Measurements from ENCODE around the gene ENTPD3. TPM values are rescaled to one million over a fixed set of nuclear protein-coding genes. Genes with fewer than 3 reads are reported as not detected.

ENTPD3 gene
- polyA plus RNA-seq, 6 donors from 2014 or later, result not detected

DNA sequence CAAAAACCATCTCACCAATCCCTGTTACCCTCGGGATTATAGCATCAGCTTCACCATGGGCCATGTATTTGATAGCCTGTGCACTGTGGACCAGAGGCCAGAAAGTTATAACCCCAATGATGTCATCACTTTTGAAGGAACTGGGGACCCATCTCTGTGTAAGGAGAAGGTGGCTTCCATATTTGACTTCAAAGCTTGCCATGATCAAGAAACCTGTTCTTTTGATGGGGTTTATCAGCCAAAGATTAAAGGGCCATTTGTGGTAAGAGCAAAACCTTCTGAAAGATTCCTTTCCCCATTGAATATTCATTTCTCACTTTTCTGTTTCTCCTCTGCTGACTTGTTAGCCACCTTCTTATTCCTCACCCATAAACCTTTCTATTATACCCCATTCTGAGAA is 35.9 kb downstream of the ENTPD3 start:
- ATAC-seq (ENCODE audit: low read depth in 2 of 2), result no peak
- no peak overlapping the region for H3K27ac Mint-ChIP-seq
- no peaks in the 10 kb centered on the region for H3K27me3 Mint-ChIP-seq
- no peaks in the 10 kb centered on the region for H3K9me3 Mint-ChIP-seq
- no peak for DNase-seq
- H3K36me3 Mint-ChIP-seq, result peaks cover 8 to 15% of the 10 kb centered on the region in 2 donors
- H3K4me1 Mint-ChIP-seq, result no peaks in the 10 kb centered on the region
- H3K4me3 Mint-ChIP-seq, result no peak overlapping the region

DNA sequence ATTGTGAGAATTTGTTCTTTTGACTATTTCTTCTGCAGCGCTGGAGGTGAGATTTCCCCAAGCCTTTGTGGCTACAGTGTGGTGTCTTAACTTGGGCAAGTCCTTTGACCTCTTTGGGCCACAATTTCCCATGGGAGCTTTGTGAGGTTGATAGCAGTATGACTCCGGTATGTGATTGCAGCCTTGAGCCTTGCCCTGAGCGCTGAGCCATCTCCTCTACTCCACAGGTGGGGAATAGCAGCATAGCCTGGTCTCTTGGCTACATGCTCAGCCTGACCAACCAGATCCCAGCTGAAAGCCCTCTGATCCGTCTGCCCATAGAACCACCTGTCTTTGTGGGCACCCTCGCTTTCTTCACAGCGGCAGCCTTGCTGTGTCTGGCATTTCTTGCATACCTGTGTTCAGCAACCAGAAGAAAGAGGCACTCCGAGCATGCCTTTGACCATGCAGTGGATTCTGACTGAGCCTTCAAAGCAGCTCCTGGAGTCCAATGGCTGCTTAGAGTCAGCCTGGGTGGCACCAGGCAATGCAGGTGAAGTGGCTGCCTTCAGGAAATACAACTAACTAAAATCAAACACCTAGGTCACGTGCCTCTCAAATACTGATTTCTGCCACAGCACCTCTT is 40.2 kb downstream of the ENTPD3 start:
- ATAC-seq (ENCODE audit: low read depth in 2 of 2), result no peak
- peaks cover 8 to 19% of the 10 kb centered on the region in 2 donors for H3K36me3 Mint-ChIP-seq
- no peaks in the 10 kb centered on the region for H3K9me3 Mint-ChIP-seq

DNA sequence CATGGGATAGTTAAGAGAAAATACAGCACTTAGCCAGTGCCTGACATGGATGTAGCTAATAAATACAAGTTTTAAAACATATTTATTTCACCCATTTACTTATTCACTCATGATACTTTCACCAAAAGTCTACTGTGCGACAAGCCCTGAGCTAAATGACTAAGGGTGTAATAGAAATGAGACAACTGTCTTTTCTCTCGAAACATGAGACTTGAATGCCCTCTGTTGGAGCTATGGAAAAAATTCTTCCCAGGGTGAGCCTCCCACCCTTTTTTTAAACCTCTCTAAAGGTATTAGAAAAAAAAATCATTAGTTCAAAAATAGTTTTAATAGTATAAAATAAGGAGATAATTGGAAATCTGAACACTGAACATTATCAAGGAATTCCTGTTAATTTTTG is 45.8 kb downstream of the ENTPD3 start:
- DNase-seq (no peak), ATAC-seq (ENCODE audit: low read depth in 2 of 2) (no peak)
- Mint-ChIP-seq H3K36me3 (peaks cover 6 to 13% of the 10 kb centered on the region in 2 donors), H3K27me3 (no peaks in the 10 kb centered on the region), H3K4me3 (no peak overlapping the region), H3K27ac (no peak overlapping the region), H3K4me1 (no peaks in the 10 kb centered on the region), H3K9me3 (no peaks in the 10 kb centered on the region)

More for the DNA sequence above, 40.2 kb downstream of the ENTPD3 start:
- DNase-seq, result no peak
- H3K27me3 Mint-ChIP-seq, result no peaks in the 10 kb centered on the region
- no peaks in the 10 kb centered on the region for H3K4me1 Mint-ChIP-seq
- peak overlapping the region in 1 of 8 donors; percentile 17 for H3K4me3 Mint-ChIP-seq
- no peak overlapping the region for H3K27ac Mint-ChIP-seq

DNA sequence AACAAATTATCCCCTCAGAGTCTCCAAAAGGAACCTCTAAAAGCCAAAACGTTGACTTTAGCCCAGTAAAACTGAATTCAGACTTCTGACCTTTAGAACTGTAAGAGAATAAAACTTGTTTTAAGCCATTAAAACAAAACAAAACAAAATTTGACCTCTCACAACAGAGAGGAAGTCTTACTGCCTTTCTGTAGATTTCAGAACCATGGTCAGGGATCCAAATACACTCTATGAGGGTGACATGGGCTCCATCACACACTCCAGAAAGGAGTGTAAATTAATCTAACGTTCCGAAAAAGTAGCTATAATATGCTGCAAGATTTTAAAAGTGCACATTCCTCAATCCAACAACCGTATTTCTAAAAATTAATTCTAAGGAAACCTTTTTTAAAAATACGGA is 50.9 kb downstream of the ENTPD3 start:
- Mint-ChIP-seq H3K9me3 (peaks cover 0 to 4% (median 0%) of the 10 kb centered on the region in 7 donors), H3K27ac (no peak overlapping the region), H3K36me3 (peaks cover 0 to 21% of the 10 kb centered on the region in 2 donors), H3K4me1 (no peaks in the 10 kb centered on the region), H3K4me3 (no peak overlapping the region), H3K27me3 (no peaks in the 10 kb centered on the region)
- no peak for DNase-seq
- ATAC-seq (ENCODE audit: low read depth in 2 of 2), result no peak

DNA sequence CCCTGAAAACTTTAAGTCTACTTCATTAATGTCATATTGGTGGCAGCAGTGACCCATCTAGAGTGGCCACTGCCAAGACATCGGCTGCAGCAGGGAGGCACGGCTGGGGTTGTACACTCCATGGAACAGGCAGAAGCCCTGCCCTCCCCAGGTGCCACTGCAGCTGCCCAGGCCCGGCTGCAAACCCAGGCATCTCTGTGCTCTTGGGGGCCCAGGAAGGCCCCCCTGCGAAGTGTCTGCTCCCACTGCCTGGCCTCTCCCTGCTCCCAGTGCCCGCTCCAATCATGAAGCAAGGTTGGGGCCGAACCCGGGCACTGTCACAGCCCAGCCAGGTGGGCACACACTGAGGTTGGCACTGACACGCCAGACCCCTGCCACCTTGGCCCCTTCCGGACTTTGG is 58.1 kb downstream of the ENTPD3 start:
- H3K9me3 Mint-ChIP-seq, result peaks cover 0 to 4% (median 0%) of the 10 kb centered on the region in 7 donors
- peak overlapping the region in 1 of 8 donors; percentile 3 for H3K4me3 Mint-ChIP-seq
- peaks cover 12 to 18% of the 10 kb centered on the region in 2 donors for H3K36me3 Mint-ChIP-seq
- H3K4me1 Mint-ChIP-seq, result peaks cover 0 to 14% (median 0%) of the 10 kb centered on the region in 3 donors
- no peaks in the 10 kb centered on the region for H3K27me3 Mint-ChIP-seq
- DNase-seq (no peak), ATAC-seq (ENCODE audit: low read depth in 2 of 2) (no peak)
- no peak overlapping the region for H3K27ac Mint-ChIP-seq

- Mint-ChIP-seq H3K27me3 (no peaks in the 10 kb centered on the region), H3K4me1 (peaks cover 0 to 14% (median 0%) of the 10 kb centered on the region in 3 donors), H3K4me3 (peak overlapping the region in 1 of 8 donors; percentile 6), H3K27ac (peak overlapping the region in 1 of 6 donors; percentile 27), H3K36me3 (peaks cover 11 to 12% of the 10 kb centered on the region in 2 donors), H3K9me3 (no peaks in the 10 kb centered on the region)
- no peak for DNase-seq
- ATAC-seq (ENCODE audit: low read depth in 2 of 2), result no peak
These were observed 58.9 kb downstream of the ENTPD3 start for GRCh38 chr3:40445880-40446279.

GRCh38 chr3:40450438-40450837 is 63.5 kb downstream of the ENTPD3 start:
- DNase-seq (no peak), ATAC-seq (ENCODE audit: low read depth in 2 of 2) (no peak)
- H3K4me1 Mint-ChIP-seq, result peaks cover 11 to 27% (median 19%) of the 10 kb centered on the region in 3 donors
- peak overlapping the region in 1 of 8 donors; percentile 88 for H3K4me3 Mint-ChIP-seq
- H3K27me3 Mint-ChIP-seq, result no peaks in the 10 kb centered on the region
- no peak overlapping the region for H3K27ac Mint-ChIP-seq
- peaks cover 0 to 4% (median 0%) of the 10 kb centered on the region in 7 donors for H3K9me3 Mint-ChIP-seq
- peaks cover 10 to 15% of the 10 kb centered on the region in 2 donors for H3K36me3 Mint-ChIP-seq

DNA sequence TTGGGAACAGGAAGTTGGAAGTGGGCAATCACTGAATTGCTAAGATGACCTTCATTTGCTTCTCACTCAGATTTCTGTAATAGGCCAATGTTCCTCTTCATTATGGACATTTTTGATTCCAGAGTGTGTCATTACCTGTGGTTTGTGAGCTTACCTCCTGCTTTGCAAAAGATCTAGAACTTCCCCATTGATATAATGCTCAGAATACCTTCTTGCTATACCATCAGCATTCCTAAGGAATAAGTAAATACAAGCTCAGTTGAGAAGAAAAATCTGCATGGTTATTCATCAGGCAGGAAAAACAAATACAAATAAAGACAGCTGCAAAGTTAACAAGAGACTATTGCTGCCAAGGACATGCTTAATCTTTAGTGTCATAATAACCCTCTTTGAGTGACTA is 64.6 kb downstream of the ENTPD3 start:
- ATAC-seq (ENCODE audit: low read depth in 2 of 2) (no peak), DNase-seq (no peak)
- Mint-ChIP-seq H3K9me3 (peaks cover 0 to 4% (median 0%) of the 10 kb centered on the region in 7 donors), H3K27me3 (no peaks in the 10 kb centered on the region), H3K36me3 (peaks cover 0 to 5% of the 10 kb centered on the region in 2 donors), H3K4me1 (peaks cover 14 to 30% (median 23%) of the 10 kb centered on the region in 3 donors), H3K4me3 (peak overlapping the region in 4 of 8 donors; percentile 7 to 97 (median 91)), H3K27ac (peak overlapping the region in 1 of 6 donors; percentile 37)

DNA sequence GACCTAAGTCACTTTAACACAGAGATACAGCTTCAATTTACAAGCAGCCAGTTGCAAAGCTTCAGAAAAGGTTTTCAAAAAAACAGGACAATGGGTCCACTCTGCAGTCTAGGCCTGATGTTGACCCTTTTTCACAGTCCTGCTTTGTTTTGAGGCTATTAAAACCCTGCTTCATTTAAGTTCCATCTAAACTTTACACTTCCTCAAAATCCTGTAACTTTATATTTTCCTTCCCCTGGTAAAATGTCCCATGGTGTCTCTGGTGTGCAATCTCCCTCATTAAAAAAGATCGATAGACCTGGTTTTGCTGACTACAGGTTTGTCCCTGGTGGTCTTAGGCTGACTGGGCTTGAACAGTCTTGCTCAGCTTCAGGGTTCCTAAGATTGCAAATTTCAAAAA is 65.1 kb downstream of the ENTPD3 start:
- Mint-ChIP-seq H3K27me3 (no peaks in the 10 kb centered on the region), H3K4me3 (peak overlapping the region in 7 of 8 donors; percentile 85 to 97 (median 93)), H3K36me3 (peaks cover 0 to 7% of the 10 kb centered on the region in 2 donors), H3K9me3 (peaks cover 0 to 4% (median 0%) of the 10 kb centered on the region in 7 donors), H3K4me1 (peaks cover 17 to 35% (median 24%) of the 10 kb centered on the region in 3 donors), H3K27ac (peak overlapping the region in 5 of 6 donors; percentile 92 to 99 (median 98))
- ATAC-seq (ENCODE audit: low read depth in 2 of 2) (no peak), DNase-seq (no peak)

DNA sequence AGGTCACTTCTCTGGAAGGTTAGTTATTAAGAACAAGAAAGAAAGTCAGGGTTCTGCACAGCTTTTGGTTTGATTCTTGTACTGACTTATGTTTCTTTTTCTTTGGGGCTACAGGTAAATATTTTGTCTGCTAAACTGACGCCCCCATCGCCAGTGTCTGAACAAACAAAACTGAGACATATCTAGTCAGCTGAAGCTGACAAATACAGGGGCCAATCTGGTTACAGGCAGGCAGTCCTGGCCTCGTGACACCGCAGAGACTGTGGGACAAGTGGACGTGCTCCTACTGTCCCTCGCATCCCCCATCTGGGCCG is 65.5 kb downstream of the ENTPD3 start:
- H3K36me3 Mint-ChIP-seq, result peaks cover 0 to 9% of the 10 kb centered on the region in 2 donors
- ATAC-seq (ENCODE audit: low read depth in 2 of 2) (no peak), DNase-seq (no peak)
- no peaks in the 10 kb centered on the region for H3K27me3 Mint-ChIP-seq
- peak overlapping the region; percentile 85 to 97 (median 94) for H3K4me3 Mint-ChIP-seq
- H3K9me3 Mint-ChIP-seq, result peaks cover 0 to 4% (median 0%) of the 10 kb centered on the region in 7 donors
- peaks cover 18 to 36% (median 23%) of the 10 kb centered on the region in 3 donors for H3K4me1 Mint-ChIP-seq
- peak overlapping the region; percentile 92 to 99 (median 98) for H3K27ac Mint-ChIP-seq

DNA sequence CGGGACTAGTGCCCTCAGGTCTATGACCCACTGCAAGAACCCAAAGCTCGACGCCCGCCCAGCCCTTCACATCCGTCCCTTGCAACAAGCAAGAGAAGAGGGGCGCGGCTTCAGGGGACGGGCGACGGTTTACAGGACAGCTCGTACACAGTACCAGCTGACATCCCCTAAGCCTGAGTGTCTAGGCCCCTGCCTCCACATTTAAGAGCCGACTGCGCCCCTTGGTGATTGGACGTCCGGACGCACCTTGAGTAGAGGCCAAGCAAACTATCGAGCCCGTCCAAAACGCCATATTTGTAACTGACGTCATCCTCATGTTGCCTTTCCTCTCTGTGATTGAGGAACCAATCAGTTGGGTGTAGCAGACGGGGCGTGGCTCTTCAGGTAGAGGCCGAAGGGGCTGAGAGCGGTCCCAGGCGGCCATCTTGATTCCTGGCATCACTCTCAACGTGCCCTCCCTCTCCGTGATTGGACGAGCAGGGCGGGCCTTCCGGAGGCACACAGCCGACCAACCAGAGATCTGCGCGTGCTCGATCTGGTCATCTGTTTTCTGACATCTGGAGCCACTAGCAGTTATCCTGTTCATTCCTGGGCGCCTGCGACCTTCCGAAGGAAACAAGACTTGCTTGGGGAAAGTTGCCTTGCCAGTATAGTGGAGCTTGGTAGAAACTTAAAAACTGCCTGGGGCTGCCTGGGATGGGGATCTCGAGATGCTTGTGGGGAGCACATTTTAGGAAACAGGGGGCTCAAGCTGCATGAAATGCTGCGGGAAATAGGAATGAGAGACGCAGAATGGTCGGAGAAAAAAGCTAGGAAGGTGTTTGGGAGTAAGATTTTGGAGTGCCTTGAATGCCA is 66.1 kb downstream of the ENTPD3 start:
- Mint-ChIP-seq H3K4me1 (peaks cover 23 to 42% (median 29%) of the 10 kb centered on the region in 3 donors), H3K4me3 (peak overlapping the region; percentile 85 to 97 (median 94)), H3K27me3 (no peaks in the 10 kb centered on the region), H3K36me3 (peaks cover 0 to 9% of the 10 kb centered on the region in 2 donors), H3K27ac (peak overlapping the region; percentile 92 to 99 (median 98)), H3K9me3 (peaks cover 0 to 4% (median 0%) of the 10 kb centered on the region in 7 donors)
- ATAC-seq (ENCODE audit: low read depth in 2 of 2) (peak; percentile 85 to 86), DNase-seq (peak; percentile 94)

- Mint-ChIP-seq H3K4me1 (peaks cover 28 to 48% (median 34%) of the 10 kb centered on the region in 3 donors), H3K27me3 (no peaks in the 10 kb centered on the region), H3K27ac (peak overlapping the region; percentile 24 to 99 (median 81)), H3K9me3 (peaks cover 0 to 4% (median 0%) of the 10 kb centered on the region in 7 donors), H3K36me3 (peaks cover 0 to 9% of the 10 kb centered on the region in 2 donors), H3K4me3 (peak overlapping the region in 6 of 8 donors; percentile 25 to 97 (median 88))
- DNase-seq, result no peak
- ATAC-seq (ENCODE audit: low read depth in 2 of 2), result no peak
These were observed 66.9 kb downstream of the ENTPD3 start for GRCh38 chr3:40453933-40454332.

- Mint-ChIP-seq H3K27me3 (no peaks in the 10 kb centered on the region), H3K36me3 (peaks cover 0 to 9% of the 10 kb centered on the region in 2 donors), H3K4me3 (peak overlapping the region in 7 of 8 donors; percentile 0 to 92 (median 87)), H3K27ac (peak overlapping the region in 3 of 6 donors; percentile 68 to 95 (median 83)), H3K4me1 (peaks cover 28 to 53% (median 34%) of the 10 kb centered on the region in 3 donors), H3K9me3 (peaks cover 0 to 4% (median 0%) of the 10 kb centered on the region in 7 donors)
- DNase-seq (no peak), ATAC-seq (ENCODE audit: low read depth in 2 of 2) (no peak)
These were observed 68.3 kb downstream of the ENTPD3 start for GRCh38 chr3:40455328-40455727.

All from naive B cell (primary cell).